ENCODE results near the gene CNTFR. TPM values are rescaled to one million over a fixed set of nuclear protein-coding genes. Genes with fewer than 3 reads are reported as not detected.

CNTFR gene
- total and polyA plus RNA-seq, 10 donors: 2.8 to 46.8 (median 15.9) TPM

- H3K4me1 ChIP-seq: peaks cover 0 to 11% (median 6%) of the 10 kb centered on the region in 6 donors
- no peak overlapping the region for H3K4me3 ChIP-seq
- H3K9me3 ChIP-seq: no peaks in the 10 kb centered on the region
- DNase-seq: no peak
- peaks cover 0 to 17% (median 0%) of the 10 kb centered on the region in 7 donors for H3K27me3 ChIP-seq (replicated peaks in 1 of 7)
- no peak for TF ChIP-seq POLR2AphosphoS5 (IDR thresholded peaks at IDR 0.05)
- TF ChIP-seq CTCF (IDR thresholded peaks at IDR 0.05 in 8 of 11, conservative IDR thresholded peaks at IDR 0.05 in 3 of 11): no peak
- no peak for TF ChIP-seq POLR2A (IDR thresholded peaks at IDR 0.05)
- 64 to 81% (median 78%) methylated on average over 6 of the region's 6 CpGs for WGBS, 5 donors
- no peaks in the 10 kb centered on the region for H3K36me3 ChIP-seq
- intact Hi-C loops (cut with DNase I; ENCODE audit: low total_unique reads): no loop called here
- H3K27ac ChIP-seq: no peak overlapping the region
Measured at GRCh38 chr9:34518110-34518616, 71.4 kb downstream of the CNTFR start.

GRCh38 chr9:34517185-34517584, 72.3 kb downstream of the CNTFR start:
- no peak for DNase-seq
- Histone ChIP-seq H3K36me3 (no peaks in the 10 kb centered on the region), H3K27me3 (replicated peaks in 1 of 7) (peaks cover 0 to 10% (median 0%) of the 10 kb centered on the region in 7 donors), H3K4me1 (peaks cover 0 to 3% (median 1%) of the 10 kb centered on the region in 6 donors), H3K4me3 (no peak overlapping the region), H3K9me3 (no peaks in the 10 kb centered on the region), H3K27ac (no peak overlapping the region)
- 83 to 90% (median 87%) methylated on average over 7 of the region's 7 CpGs for WGBS, 5 donors
- intact Hi-C loops (cut with DNase I; ENCODE audit: low total_unique reads): no loop called here
- TF ChIP-seq POLR2AphosphoS5 (IDR thresholded peaks at IDR 0.05) (no peak), POLR2A (IDR thresholded peaks at IDR 0.05) (no peak), CTCF (IDR thresholded peaks at IDR 0.05 in 8 of 11, conservative IDR thresholded peaks at IDR 0.05 in 3 of 11) (no peak)

- intact Hi-C loops (cut with DNase I; ENCODE audit: low total_unique reads): no loop called here
- no peak for DNase-seq
- Histone ChIP-seq H3K27ac (no peak overlapping the region), H3K27me3 (replicated peaks in 1 of 7) (peaks cover 0 to 3% (median 0%) of the 10 kb centered on the region in 7 donors), H3K9me3 (no peaks in the 10 kb centered on the region), H3K4me3 (no peak overlapping the region), H3K4me1 (no peaks in the 10 kb centered on the region), H3K36me3 (no peaks in the 10 kb centered on the region)
- no peak for TF ChIP-seq POLR2AphosphoS5 (IDR thresholded peaks at IDR 0.05)
- TF ChIP-seq CTCF (IDR thresholded peaks at IDR 0.05 in 8 of 11, conservative IDR thresholded peaks at IDR 0.05 in 3 of 11): no peak
- TF ChIP-seq POLR2A (IDR thresholded peaks at IDR 0.05): no peak
- 85 to 92% (median 88%) methylated on average over 3 of the region's 3 CpGs for WGBS, 5 donors
Measured at GRCh38 chr9:34515959-34516358, 73.6 kb downstream of the CNTFR start.

- no peak for TF ChIP-seq POLR2AphosphoS5 (IDR thresholded peaks at IDR 0.05)
- no peak for TF ChIP-seq CTCF (IDR thresholded peaks at IDR 0.05 in 8 of 11, conservative IDR thresholded peaks at IDR 0.05 in 3 of 11)
- no peak for TF ChIP-seq POLR2A (IDR thresholded peaks at IDR 0.05)
Measured at GRCh38 chr9:34514816-34515215, 74.7 kb downstream of the CNTFR start.

More at GRCh38 chr9:34514816-34515215, 74.7 kb downstream of the CNTFR start:
- Histone ChIP-seq H3K4me3 (no peak overlapping the region), H3K36me3 (no peaks in the 10 kb centered on the region), H3K9me3 (no peaks in the 10 kb centered on the region), H3K4me1 (no peaks in the 10 kb centered on the region), H3K27me3 (replicated peaks in 1 of 7) (no peaks in the 10 kb centered on the region), H3K27ac (no peak overlapping the region)
- DNase-seq: no peak
- intact Hi-C loops (cut with DNase I; ENCODE audit: low total_unique reads): no loop called here
- WGBS, 5 donors: 89 to 94% (median 92%) methylated on average over 3 of the region's 3 CpGs
